NT2/D1 (cell line): ENCODE data around the gene POU5F1.

Experiments
- YY1 ChIP-seq: IDR thresholded peaks from 2 replicates; pipeline ENCODE4 v1.6.1; 2011; ENCODE audit not compliant: insufficient read length, insufficient read depth
- ZNF274 ChIP-seq: IDR thresholded peaks from 2 replicates; pipeline ENCODE4 v1.6.1; 2011; ENCODE audit warnings: mild to moderate bottlenecking, low read depth, low read length

DNA sequence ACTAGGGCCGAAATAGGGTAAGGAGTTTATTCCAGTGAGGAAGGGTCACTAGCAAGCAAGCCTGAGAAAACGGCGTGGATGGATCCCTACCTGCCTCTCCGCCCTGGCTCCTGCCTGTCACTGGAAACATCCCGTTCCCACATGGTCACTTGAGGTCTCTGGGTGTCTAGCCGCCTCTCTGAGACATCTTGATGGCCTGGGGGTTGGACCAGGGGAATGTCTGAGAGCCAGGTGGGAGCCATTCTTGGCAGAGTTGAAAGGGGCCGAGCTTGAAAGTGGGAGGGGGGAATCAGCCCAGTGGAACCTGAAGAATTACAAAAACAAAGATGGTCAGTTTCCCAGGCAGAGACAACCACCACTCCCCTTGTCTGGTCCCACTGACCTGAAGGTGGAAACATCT lies 13.8 kb downstream of the POU5F1 start:
- no peak for TF ChIP-seq ZNF274
- no peak for TF ChIP-seq YY1
